Prostate gland (tissue), 2 donors: ENCODE results near the gene EIF4G3.

Experiments used
- POLR2A ChIP-seq: fragments of 450-650 bp; IDR thresholded peaks from one replicate; pipeline ENCODE4 v1.6.1; 2016; ENCODE audit warnings: antibody characterized with exemption, mild to moderate bottlenecking
- POLR2AphosphoS5 ChIP-seq: sonication (generic); formaldehyde crosslinking; IDR thresholded peaks from one replicate; pipeline ENCODE4 v1.6.1; 2017; ENCODE audit warnings: antibody characterized with exemption
- TF ChIP-seq, protein P1 (sequence below), 4 experiments: fragments of 200-600 bp in 2 of 4; fragments of 450-650 bp in 2 of 4; sonication (generic) in 2 of 4; IDR thresholded peaks; 1 replicate in 3 of 4; 2 replicates in 1 of 4; pipeline ENCODE4 v1.5.1; 2016 to 2019; ENCODE audit warnings: antibody characterized with exemption in 4 of 4, mild to moderate bottlenecking in 2 of 4, moderate library complexity in 2 of 4

DNA sequence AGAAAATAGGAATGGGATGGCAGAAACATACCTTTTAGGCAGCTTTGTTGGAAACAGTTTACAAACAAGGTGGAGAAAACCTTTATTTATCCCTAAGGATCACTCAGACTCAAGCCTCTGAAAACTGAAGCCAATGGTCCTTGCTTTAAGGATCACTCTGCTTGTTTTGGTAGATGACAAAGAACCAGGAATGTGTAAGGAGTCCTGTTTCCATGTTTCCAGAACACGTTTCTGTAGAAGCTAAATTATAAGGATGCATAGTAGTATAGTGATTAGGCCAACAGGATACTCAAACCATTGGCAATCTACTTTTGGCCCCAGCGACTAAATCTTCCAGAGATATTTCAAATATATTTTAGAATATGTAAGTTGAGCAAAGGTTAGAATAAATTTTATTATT is 240.5 kb downstream of the EIF4G3 start:
- TF ChIP-seq, protein P1, sequence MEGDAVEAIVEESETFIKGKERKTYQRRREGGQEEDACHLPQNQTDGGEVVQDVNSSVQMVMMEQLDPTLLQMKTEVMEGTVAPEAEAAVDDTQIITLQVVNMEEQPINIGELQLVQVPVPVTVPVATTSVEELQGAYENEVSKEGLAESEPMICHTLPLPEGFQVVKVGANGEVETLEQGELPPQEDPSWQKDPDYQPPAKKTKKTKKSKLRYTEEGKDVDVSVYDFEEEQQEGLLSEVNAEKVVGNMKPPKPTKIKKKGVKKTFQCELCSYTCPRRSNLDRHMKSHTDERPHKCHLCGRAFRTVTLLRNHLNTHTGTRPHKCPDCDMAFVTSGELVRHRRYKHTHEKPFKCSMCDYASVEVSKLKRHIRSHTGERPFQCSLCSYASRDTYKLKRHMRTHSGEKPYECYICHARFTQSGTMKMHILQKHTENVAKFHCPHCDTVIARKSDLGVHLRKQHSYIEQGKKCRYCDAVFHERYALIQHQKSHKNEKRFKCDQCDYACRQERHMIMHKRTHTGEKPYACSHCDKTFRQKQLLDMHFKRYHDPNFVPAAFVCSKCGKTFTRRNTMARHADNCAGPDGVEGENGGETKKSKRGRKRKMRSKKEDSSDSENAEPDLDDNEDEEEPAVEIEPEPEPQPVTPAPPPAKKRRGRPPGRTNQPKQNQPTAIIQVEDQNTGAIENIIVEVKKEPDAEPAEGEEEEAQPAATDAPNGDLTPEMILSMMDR (IDR thresholded peaks at IDR 0.05), result no peak
- TF ChIP-seq POLR2A, result no peak
- no peak for TF ChIP-seq POLR2AphosphoS5
